ENCODE results near the gene HIGD1C.
"Not testable (repeated sequence)": the region's sequence is repeated elsewhere in the genome, so short reads cannot be mapped to it uniquely, and the experiment has no call there.

HIGD1C gene

GRCh38 chr12:50952510-50952909, at the start of gene HIGD1C:
TSS of gene HIGD1C (plus strand) at chr12:50952544. CDS start at chr12:50953999, 1,455 bp downstream.
- DNase-seq: no peak

GRCh38 chr12:50908479-50908878, 43.9 kb upstream of the HIGD1C start:
- DNase-seq: not testable (repeated sequence)

GRCh38 chr12:50912361-50912760, 40.0 kb upstream of the HIGD1C start:
- DNase-seq: not testable (repeated sequence)

- no peak for DNase-seq
Measured at GRCh38 chr12:50913224-50913623, 39.1 kb upstream of the HIGD1C start.

- DNase-seq: no peak
Measured at GRCh38 chr12:50914872-50915484, 37.4 kb upstream of the HIGD1C start.

- DNase-seq: no peak
Measured at GRCh38 chr12:50916292-50916691, 36.1 kb upstream of the HIGD1C start.

GRCh38 chr12:50918584-50919316, 33.6 kb upstream of the HIGD1C start:
- DNase-seq: no peak

- no peak for DNase-seq
Measured at GRCh38 chr12:50922820-50923219, 29.5 kb upstream of the HIGD1C start.

GRCh38 chr12:50923361-50924130, 28.8 kb upstream of the HIGD1C start:
- no peak for DNase-seq

GRCh38 chr12:50924131-50924438, 28.3 kb upstream of the HIGD1C start:
- peak; percentile 20 for DNase-seq

GRCh38 chr12:50924439-50925341, 27.7 kb upstream of the HIGD1C start:
- peak; percentile 90 for DNase-seq

GRCh38 chr12:50925342-50925651, 27.0 kb upstream of the HIGD1C start:
- DNase-seq: no peak

GRCh38 chr12:50925920-50926319, 26.4 kb upstream of the HIGD1C start:
- DNase-seq: no peak

- DNase-seq: no peak
Measured at GRCh38 chr12:50926415-50926814, 25.9 kb upstream of the HIGD1C start.

- not testable (repeated sequence) for DNase-seq
Measured at GRCh38 chr12:50926932-50927331, 25.4 kb upstream of the HIGD1C start.

GRCh38 chr12:50927356-50927755, 25.0 kb upstream of the HIGD1C start:
- DNase-seq: no peak

GRCh38 chr12:50927766-50928224, 24.5 kb upstream of the HIGD1C start:
- DNase-seq: no peak

- no peak for DNase-seq
Measured at GRCh38 chr12:50928392-50928791, 24.0 kb upstream of the HIGD1C start.

- no peak for DNase-seq
Measured at GRCh38 chr12:50929831-50930230, 22.5 kb upstream of the HIGD1C start.

- DNase-seq: not testable (repeated sequence)
Measured at GRCh38 chr12:50930477-50930876, 21.9 kb upstream of the HIGD1C start.

GRCh38 chr12:50932787-50933280, 19.5 kb upstream of the HIGD1C start:
- no peak for DNase-seq

- no peak for DNase-seq
Measured at GRCh38 chr12:50933459-50934124, 18.8 kb upstream of the HIGD1C start.

Measured in COR-L47 (cell line).